Activated CD8-positive, alpha-beta memory T cell treated with anti-CD3 and anti-CD28 coated beads, Interleukin-2, amount 50 U/mL, for 24 hours (primary cell): ENCODE results near the gene DNAJB1.
A peak's percentile ranks its signal among the peaks of the same experiment; 100 is the strongest.

Experiments
- DNase-seq: peaks from one replicate; pipeline ENCODE4 v3.0.0-alpha.2; 2020; ENCODE audit errors: extremely low read depth

DNAJB1 gene

GRCh38 chr19:14473073-14473977, 44.9 kb downstream of the DNAJB1 start:
- DNase-seq: no peak

- peak; percentile 69 for DNase-seq
Measured at GRCh38 chr19:14472202-14472938, 45.8 kb downstream of the DNAJB1 start.

- DNase-seq: no peak
Measured at GRCh38 chr19:14471436-14472187, 46.6 kb downstream of the DNAJB1 start.

- no peak for DNase-seq
Measured at GRCh38 chr19:14470031-14470876, 47.9 kb downstream of the DNAJB1 start.

GRCh38 chr19:14467816-14468215, 50.4 kb downstream of the DNAJB1 start:
- DNase-seq: no peak

DNA sequence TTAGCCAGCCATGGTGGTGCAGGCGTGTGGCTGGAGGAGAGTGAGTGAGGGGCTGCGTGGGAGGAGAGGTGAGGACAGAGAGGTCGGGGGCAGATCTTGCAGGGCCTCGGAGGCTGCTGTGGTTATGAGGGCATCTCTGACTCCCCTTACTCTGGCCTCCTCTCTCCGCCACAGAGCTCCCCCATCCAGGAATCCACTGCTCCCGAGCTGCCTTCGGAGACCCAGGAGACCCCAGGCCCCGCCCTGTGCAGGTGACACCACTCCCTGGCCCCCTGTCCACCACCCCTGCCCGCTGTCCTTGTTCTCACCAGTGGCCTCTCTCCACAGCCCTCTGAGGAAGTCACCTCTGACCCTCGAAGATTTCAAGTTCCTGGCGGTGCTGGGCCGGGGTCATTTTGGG, 50.8 kb downstream of the DNAJB1 start:
- no peak for DNase-seq
